Smooth muscle cell (in vitro differentiated cells): ENCODE results near the gene LIPN. TPM values are rescaled to one million over a fixed set of nuclear protein-coding genes. Genes with fewer than 3 reads are reported as not detected.

Experiments
- DNase-seq: peaks from one replicate; lab custom pipeline; 2025; ENCODE audit not compliant: unreplicated experiment; lab: John Stamatoyannopoulos, UW
- H2AFZ ChIP-seq: fragments of 200-600 bp; sonication (generic); 2 replicates; pipeline ENCODE4 v1.6.0; 2016; ENCODE audit warnings: antibody characterized with exemption, low read depth, mild to moderate bottlenecking
- H3F3A ChIP-seq: fragments of 200-600 bp; sonication (generic); 2 replicates; pipeline ENCODE4 v1.6.0; 2017; ENCODE audit warnings: antibody characterized with exemption, low read depth
- H3K27ac ChIP-seq: fragments of 200-600 bp; sonication (generic); 2 replicates; pipeline ENCODE4 v1.5.1; 2016; ENCODE audit warnings: low read depth, mild to moderate bottlenecking
- H3K27me3 ChIP-seq: fragments of 200-600 bp; sonication (generic); 2 replicates; pipeline ENCODE4 v1.6.1; 2016; ENCODE audit warnings: low read depth, mild to moderate bottlenecking
- H3K36me3 ChIP-seq: fragments of 200-600 bp; sonication (generic); 2 replicates; pipeline ENCODE4 v1.5.1; 2016; ENCODE audit warnings: low read depth
- H3K4me1 ChIP-seq: fragments of 200-600 bp; sonication (generic); 2 replicates; pipeline ENCODE4 v1.5.1; 2016; ENCODE audit warnings: low read depth
- H3K4me2 ChIP-seq: fragments of 200-600 bp; sonication (generic); 2 replicates; pipeline ENCODE4 v1.6.0; 2016; ENCODE audit warnings: mild to moderate bottlenecking
- H3K4me3 ChIP-seq: fragments of 200-600 bp; sonication (generic); 2 replicates; pipeline ENCODE4 v1.5.1; 2016; ENCODE audit warnings: mild to moderate bottlenecking
- H3K79me2 ChIP-seq: fragments of 200-600 bp; sonication (generic); 2 replicates; pipeline ENCODE4 v1.6.0; 2016; ENCODE audit warnings: low read depth, mild to moderate bottlenecking
- H3K9ac ChIP-seq: fragments of 200-600 bp; sonication (generic); 2 replicates; pipeline ENCODE4 v1.6.0; 2016; ENCODE audit warnings: low read depth
- H3K9me3 ChIP-seq: fragments of 200-600 bp; sonication (generic); replicated peaks from 2 replicates; pipeline ENCODE4 v1.5.1; 2016; ENCODE audit warnings: low read depth
- H4K20me1 ChIP-seq: fragments of 200-600 bp; sonication (generic); 2 replicates; pipeline ENCODE4 v1.6.0; 2016; ENCODE audit warnings: low read depth
- WGBS: methylation state at CpG from one replicate; pipeline ENCODE4 v1.1.7; 2016; ENCODE audit warnings: low lambda C conversion rate; 5-methylcytosine and 5-hydroxymethylcytosine counted together
- polyA plus RNA-seq: library from polyadenylated mRNA; unstranded; fragments of >200 nt; fragmentation: Nextera tagmentation; extraction: Ambion mirVana; gene quantifications from 2 replicates; pipeline ENCODE4 v1.2.1, GENCODE V29; 2016
- total RNA-seq: library from RNA; depleted of rRNA; stranded (reverse); fragments of >200 nt; gene quantifications from 2 replicates; pipeline ENCODE4 v1.2.3, GENCODE V29; 2014
- TF ChIP-seq, protein P1 (sequence below): fragments of 200-600 bp; sonication (generic); IDR thresholded peaks from 2 replicates; pipeline ENCODE4 v1.5.1; 2017; ENCODE audit warnings: borderline replicate concordance, mild to moderate bottlenecking, antibody characterized with exemption; ENCODE audit not compliant: insufficient read depth, poor library complexity, severe bottlenecking

Gene LIPN
- total and polyA plus RNA-seq, 2 experiments from 2014 or later, result 0.40 TPM; not detected in 1

DNA sequence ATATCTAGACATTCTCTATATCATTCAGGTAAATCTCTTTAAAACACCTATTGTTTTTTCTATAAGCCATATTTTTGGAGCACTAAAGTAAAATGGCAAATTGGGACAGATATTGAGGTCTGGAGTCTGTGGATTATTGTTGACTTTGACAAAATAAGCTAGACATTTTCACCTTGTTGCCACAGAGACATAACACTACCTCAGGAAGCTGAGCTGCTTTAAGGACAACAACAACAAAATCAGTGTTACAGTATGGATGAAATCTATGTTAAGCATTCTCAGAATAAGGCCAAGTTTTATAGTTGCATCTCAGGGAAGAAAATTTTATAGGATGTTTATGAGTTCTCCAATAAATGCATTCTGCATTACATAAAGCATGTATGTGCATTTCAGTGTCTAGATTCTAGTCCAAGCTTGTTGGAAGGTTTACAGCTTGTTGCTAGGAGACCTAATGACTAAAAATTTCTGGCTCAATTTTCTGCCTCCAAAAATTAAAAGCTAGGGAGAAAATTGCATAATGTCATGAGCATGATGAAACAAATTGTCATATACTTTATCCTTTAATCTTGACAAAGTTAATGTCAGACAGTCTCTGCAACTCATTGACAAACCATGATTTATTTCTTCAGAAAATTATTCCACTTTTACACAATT, 61.1 kb downstream of the LIPN start:
- H3K27ac ChIP-seq, result peak overlapping the region; percentile 81
- peak overlapping the region; percentile 70 for H3K9ac ChIP-seq
- H3K4me2 ChIP-seq, result no peak overlapping the region

DNA sequence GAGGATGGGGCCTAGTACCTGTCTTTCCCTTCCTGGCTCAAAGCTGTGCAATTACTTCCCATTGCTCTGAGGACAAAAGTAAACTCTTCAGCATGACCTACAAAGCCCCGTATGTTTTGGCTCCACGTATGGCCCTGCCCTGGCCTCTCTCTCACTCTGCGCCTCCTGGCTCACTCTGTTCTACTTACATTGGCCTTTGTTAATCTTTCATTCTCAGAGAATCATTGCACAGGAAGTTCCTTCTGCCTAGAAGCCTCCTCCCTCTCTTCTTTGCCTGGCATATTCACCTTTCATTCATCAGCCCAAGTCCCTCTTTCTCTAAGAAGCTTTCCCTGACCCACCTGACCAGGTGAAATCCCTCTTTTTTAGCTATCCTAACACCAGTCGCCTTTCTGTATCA, 66.6 kb downstream of the LIPN start:
- Histone ChIP-seq H3K27me3 (peaks cover 22% of the 10 kb centered on the region), H3K4me1 (no peaks in the 10 kb centered on the region), H3F3A (no peaks in the 10 kb centered on the region), H3K27ac (no peak overlapping the region), H3K9ac (no peak overlapping the region), H3K36me3 (no peaks in the 10 kb centered on the region), H3K9me3 (no peaks in the 10 kb centered on the region), H3K4me3 (no peak overlapping the region), H3K4me2 (no peak overlapping the region), H2AFZ (no peak overlapping the region), H3K79me2 (no peaks in the 10 kb centered on the region), H4K20me1 (no peaks in the 10 kb centered on the region)
- DNase-seq, result no peak
- 90% methylated on average over 4 of the region's 4 CpGs for WGBS
- TF ChIP-seq, protein P1, sequence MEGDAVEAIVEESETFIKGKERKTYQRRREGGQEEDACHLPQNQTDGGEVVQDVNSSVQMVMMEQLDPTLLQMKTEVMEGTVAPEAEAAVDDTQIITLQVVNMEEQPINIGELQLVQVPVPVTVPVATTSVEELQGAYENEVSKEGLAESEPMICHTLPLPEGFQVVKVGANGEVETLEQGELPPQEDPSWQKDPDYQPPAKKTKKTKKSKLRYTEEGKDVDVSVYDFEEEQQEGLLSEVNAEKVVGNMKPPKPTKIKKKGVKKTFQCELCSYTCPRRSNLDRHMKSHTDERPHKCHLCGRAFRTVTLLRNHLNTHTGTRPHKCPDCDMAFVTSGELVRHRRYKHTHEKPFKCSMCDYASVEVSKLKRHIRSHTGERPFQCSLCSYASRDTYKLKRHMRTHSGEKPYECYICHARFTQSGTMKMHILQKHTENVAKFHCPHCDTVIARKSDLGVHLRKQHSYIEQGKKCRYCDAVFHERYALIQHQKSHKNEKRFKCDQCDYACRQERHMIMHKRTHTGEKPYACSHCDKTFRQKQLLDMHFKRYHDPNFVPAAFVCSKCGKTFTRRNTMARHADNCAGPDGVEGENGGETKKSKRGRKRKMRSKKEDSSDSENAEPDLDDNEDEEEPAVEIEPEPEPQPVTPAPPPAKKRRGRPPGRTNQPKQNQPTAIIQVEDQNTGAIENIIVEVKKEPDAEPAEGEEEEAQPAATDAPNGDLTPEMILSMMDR, result no peak

More for the DNA sequence above, 61.1 kb downstream of the LIPN start:
- Histone ChIP-seq H3K4me3 (no peak overlapping the region), H3K36me3 (no peaks in the 10 kb centered on the region), H3F3A (no peaks in the 10 kb centered on the region), H3K4me1 (no peaks in the 10 kb centered on the region), H3K79me2 (no peaks in the 10 kb centered on the region), H2AFZ (no peak overlapping the region), H4K20me1 (no peaks in the 10 kb centered on the region), H3K27me3 (peaks cover 18% of the 10 kb centered on the region), H3K9me3 (no peaks in the 10 kb centered on the region)
- DNase-seq, result no peak
- TF ChIP-seq, protein P1, result no peak

DNA sequence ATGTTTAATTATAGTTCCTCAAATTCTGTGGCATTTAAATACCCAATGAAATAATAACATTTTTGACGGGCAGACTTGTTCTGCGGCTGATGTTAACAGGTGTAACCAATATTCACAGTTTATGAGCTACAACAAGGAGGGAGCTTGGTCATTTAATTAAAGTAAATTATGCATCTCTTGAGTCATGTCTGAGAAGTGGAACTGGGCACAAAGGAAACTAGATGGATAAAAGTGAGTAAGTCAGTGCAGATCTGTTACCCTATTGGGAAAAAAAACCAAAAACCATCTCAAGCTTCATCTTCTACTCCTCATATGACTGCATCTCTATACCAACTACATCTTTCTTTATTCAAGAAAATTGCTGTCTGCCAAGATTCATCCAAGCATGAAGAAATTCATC, 67.9 kb downstream of the LIPN start:
- no peaks in the 10 kb centered on the region for H3K4me1 ChIP-seq
- H3K36me3 ChIP-seq, result no peaks in the 10 kb centered on the region
- no peak for DNase-seq
- H3K9ac ChIP-seq, result no peak overlapping the region
- no peaks in the 10 kb centered on the region for H3F3A ChIP-seq
- no peaks in the 10 kb centered on the region for H3K9me3 ChIP-seq
- H3K4me2 ChIP-seq, result no peak overlapping the region
- no peak overlapping the region for H3K4me3 ChIP-seq
- H3K27me3 ChIP-seq, result peaks cover 34% of the 10 kb centered on the region
- 89% methylated on average over 2 of the region's 2 CpGs for WGBS
- H4K20me1 ChIP-seq, result no peaks in the 10 kb centered on the region
- no peaks in the 10 kb centered on the region for H3K79me2 ChIP-seq
- H3K27ac ChIP-seq, result no peak overlapping the region
- TF ChIP-seq, protein P1, result no peak
- H2AFZ ChIP-seq, result no peak overlapping the region

DNA sequence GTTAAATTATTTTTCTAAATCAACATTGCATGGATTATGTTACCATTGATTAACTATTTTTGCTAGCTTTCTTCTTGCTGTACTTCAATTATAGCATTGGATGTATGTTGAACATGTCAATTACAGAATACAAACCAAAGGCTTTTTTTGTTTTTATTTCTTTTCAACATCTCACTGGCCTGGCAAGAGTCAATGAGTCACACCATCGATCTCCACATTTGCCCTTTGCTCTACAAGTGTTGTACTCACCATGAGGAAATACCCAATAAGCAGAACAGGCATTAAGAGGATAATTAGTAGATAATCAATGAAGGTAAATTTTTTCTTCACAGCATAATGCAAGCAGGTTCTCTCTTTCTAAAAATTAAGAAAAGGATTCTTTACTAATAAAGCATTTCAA, 68.5 kb downstream of the LIPN start:
- no peak overlapping the region for H3K4me3 ChIP-seq
- no peaks in the 10 kb centered on the region for H3K36me3 ChIP-seq
- 52% methylated on average over 1 of the region's 1 CpG for WGBS
- no peak overlapping the region for H3K9ac ChIP-seq
- no peak overlapping the region for H3K27ac ChIP-seq
- no peak overlapping the region for H2AFZ ChIP-seq
- no peak overlapping the region for H3K4me2 ChIP-seq
- no peaks in the 10 kb centered on the region for H3K79me2 ChIP-seq
- DNase-seq, result no peak
- H3F3A ChIP-seq, result no peaks in the 10 kb centered on the region
- H3K27me3 ChIP-seq, result peaks cover 38% of the 10 kb centered on the region
- TF ChIP-seq, protein P1, result no peak
- no peaks in the 10 kb centered on the region for H3K4me1 ChIP-seq
- no peaks in the 10 kb centered on the region for H3K9me3 ChIP-seq
- no peaks in the 10 kb centered on the region for H4K20me1 ChIP-seq
